Immature natural killer cell (primary cell): Measurements from ENCODE around the gene APOA5. TPM values are rescaled to one million over a fixed set of nuclear protein-coding genes. Genes with fewer than 3 reads are reported as not detected.

Source experiments
- DNase-seq, 3 donors: peaks; one replicate each; pipeline ENCODE4 v3.0.0; 2022; ENCODE audit warnings: mixed read lengths in 1 of 3
- H3K27ac Mint-ChIP-seq, 6 donors: one replicate each; pipeline ENCODE4 v1.8.0; 2020; ENCODE audit warnings: mixed read lengths in 6 of 6, mild to moderate bottlenecking in 5 of 6, inconsistent platforms in 4 of 6, moderate library complexity in 3 of 6
- H3K27me3 Mint-ChIP-seq, 3 donors: one replicate each; pipeline ENCODE4 v1.8.0; 2020 to 2021; ENCODE audit warnings: low read depth in 3 of 3, mild to moderate bottlenecking in 3 of 3, mixed read lengths in 3 of 3, moderate library complexity in 3 of 3, inconsistent platforms in 1 of 3
- H3K36me3 Mint-ChIP-seq, 3 donors: one replicate each; pipeline ENCODE4 v1.8.0; 2020; ENCODE audit warnings: mixed read lengths in 3 of 3, inconsistent platforms in 2 of 3, mild to moderate bottlenecking in 2 of 3
- H3K4me1 Mint-ChIP-seq, 2 donors: one replicate each; pipeline ENCODE4 v1.8.0; 2020; ENCODE audit warnings: inconsistent platforms in 2 of 2, mild to moderate bottlenecking in 2 of 2, mixed read lengths in 2 of 2, moderate library complexity in 1 of 2
- H3K4me3 Mint-ChIP-seq, 5 donors: one replicate each; pipeline ENCODE4 v1.8.0; 2020; ENCODE audit warnings: mild to moderate bottlenecking in 5 of 5, mixed read lengths in 5 of 5, inconsistent platforms in 3 of 5, moderate library complexity in 3 of 5
- H3K9me3 Mint-ChIP-seq, 6 donors: one replicate each; pipeline ENCODE4 v1.8.0; 2020; ENCODE audit warnings: mild to moderate bottlenecking in 6 of 6, mixed read lengths in 6 of 6, inconsistent platforms in 4 of 6, moderate library complexity in 3 of 6
- polyA plus RNA-seq, 3 donors: library from polyadenylated mRNA; unstranded; fragments of 300-500 nt; fragmentation: Illumina TruSeq; gene quantifications; one replicate each; pipeline ENCODE4 v1.2.3, GENCODE V29; 2021

The APOA5 gene
- polyA plus RNA-seq, 3 donors from 2014 or later, result not detected

- no peak overlapping the region for H3K4me3 Mint-ChIP-seq
- no peaks in the 10 kb centered on the region for H3K4me1 Mint-ChIP-seq
These were observed 41.5 kb downstream of the APOA5 start for GRCh38 chr11:116750070-116750718.

GRCh38 chr11:116742104-116742503, 49.6 kb downstream of the APOA5 start:
- peaks cover 0 to 14% (median 3%) of the 10 kb centered on the region in 3 donors for H3K36me3 Mint-ChIP-seq
- no peak overlapping the region for H3K27ac Mint-ChIP-seq

More at GRCh38 chr11:116750070-116750718, 41.5 kb downstream of the APOA5 start:
- H3K27ac Mint-ChIP-seq, result no peak overlapping the region
- H3K9me3 Mint-ChIP-seq, result no peaks in the 10 kb centered on the region
- peaks cover 18 to 32% (median 30%) of the 10 kb centered on the region in 3 donors for H3K36me3 Mint-ChIP-seq
- DNase-seq, result no peak
- H3K27me3 Mint-ChIP-seq, result no peaks in the 10 kb centered on the region

GRCh38 chr11:116740741-116741140, 50.9 kb downstream of the APOA5 start:
- Mint-ChIP-seq H3K27ac (no peak overlapping the region), H3K27me3 (no peaks in the 10 kb centered on the region), H3K4me3 (no peak overlapping the region), H3K9me3 (no peaks in the 10 kb centered on the region), H3K4me1 (no peaks in the 10 kb centered on the region), H3K36me3 (peaks cover 0 to 8% (median 0%) of the 10 kb centered on the region in 3 donors)
- DNase-seq, result no peak

More at GRCh38 chr11:116742104-116742503, 49.6 kb downstream of the APOA5 start:
- H3K9me3 Mint-ChIP-seq, result no peaks in the 10 kb centered on the region
- DNase-seq, result no peak
- no peaks in the 10 kb centered on the region for H3K27me3 Mint-ChIP-seq
- no peak overlapping the region for H3K4me3 Mint-ChIP-seq
- H3K4me1 Mint-ChIP-seq, result no peaks in the 10 kb centered on the region

Other genes with a start within 250 kb of the APOA5 start
- 10 to 100 TPM in 1 of 3 donors, 1 to 10 TPM in 2; 5.7 to 16.0 (median 7.0) TPM for gene BUD13, start 18.9 kb downstream of the APOA5 start, polyA plus RNA-seq
- gene ZPR1, start 3.9 kb downstream of the APOA5 start, polyA plus RNA-seq, result 10 to 100 TPM; 27.8 to 34.3 (median 31.5) TPM
- gene APOA4, start 31.4 kb upstream of the APOA5 start, polyA plus RNA-seq, result not detected
- gene APOC3, start 38.0 kb upstream of the APOA5 start, polyA plus RNA-seq, result not detected
- gene APOA1, start 45.7 kb upstream of the APOA5 start, polyA plus RNA-seq, result under 1 TPM in 2 of 3 donors, not detected in 1; 0.42 to 0.53 TPM